GM18867 (cell line): ENCODE results near the gene ESAM.
A peak's percentile ranks its signal among the peaks of the same experiment; 100 is the strongest.

Experiments
- ATAC-seq: cut with Tn5 transposase; IDR thresholded peaks from one replicate; pipeline ENCODE4 v1.9.1; 2021; ENCODE audit warnings: mild to moderate bottlenecking, moderate library complexity; ENCODE audit not compliant: unreplicated experiment

The ESAM gene

GRCh38 chr11:124753624-124754023 lies 8.5 kb downstream of the ESAM start:
- ATAC-seq: no peak

- ATAC-seq: no peak
Measured at GRCh38 chr11:124753205-124753604, 8.9 kb downstream of the ESAM start.

GRCh38 chr11:124752471-124753102 lies 9.5 kb downstream of the ESAM start:
- ATAC-seq: no peak

- ATAC-seq: no peak
Measured at GRCh38 chr11:124751741-124752470, 10.2 kb downstream of the ESAM start, which contains the start of gene VSIG2. VSIG2 (minus strand) TSS chr11:124752255; CDS start chr11:124752137, 118 bp downstream.

- ATAC-seq: no peak
Measured at GRCh38 chr11:124751391-124751740, 10.7 kb downstream of the ESAM start.

DNA sequence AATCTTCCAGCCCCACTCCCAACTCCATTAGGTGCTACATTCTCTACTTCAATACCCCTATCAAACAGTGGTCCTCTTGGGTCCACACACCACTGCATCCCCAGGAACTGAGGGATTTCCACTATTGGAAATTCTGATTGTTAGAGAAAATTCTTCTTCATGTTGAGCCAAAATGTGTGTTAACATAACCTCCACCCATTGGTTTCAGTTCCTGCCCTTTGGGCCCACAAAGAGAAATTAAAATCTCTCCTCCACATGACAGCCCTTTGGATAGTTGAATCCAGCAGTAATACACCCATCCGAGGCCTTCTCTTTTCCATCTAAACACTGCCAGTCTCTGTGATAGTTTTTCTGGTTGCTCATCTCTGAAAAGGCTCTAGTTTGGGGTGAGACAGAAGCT lies 12.2 kb downstream of the ESAM start:
- no peak for ATAC-seq

- no peak for ATAC-seq
Measured at GRCh38 chr11:124748481-124749343, 13.4 kb downstream of the ESAM start.

GRCh38 chr11:124748100-124748418 lies 14.0 kb downstream of the ESAM start:
- no peak for ATAC-seq

DNA sequence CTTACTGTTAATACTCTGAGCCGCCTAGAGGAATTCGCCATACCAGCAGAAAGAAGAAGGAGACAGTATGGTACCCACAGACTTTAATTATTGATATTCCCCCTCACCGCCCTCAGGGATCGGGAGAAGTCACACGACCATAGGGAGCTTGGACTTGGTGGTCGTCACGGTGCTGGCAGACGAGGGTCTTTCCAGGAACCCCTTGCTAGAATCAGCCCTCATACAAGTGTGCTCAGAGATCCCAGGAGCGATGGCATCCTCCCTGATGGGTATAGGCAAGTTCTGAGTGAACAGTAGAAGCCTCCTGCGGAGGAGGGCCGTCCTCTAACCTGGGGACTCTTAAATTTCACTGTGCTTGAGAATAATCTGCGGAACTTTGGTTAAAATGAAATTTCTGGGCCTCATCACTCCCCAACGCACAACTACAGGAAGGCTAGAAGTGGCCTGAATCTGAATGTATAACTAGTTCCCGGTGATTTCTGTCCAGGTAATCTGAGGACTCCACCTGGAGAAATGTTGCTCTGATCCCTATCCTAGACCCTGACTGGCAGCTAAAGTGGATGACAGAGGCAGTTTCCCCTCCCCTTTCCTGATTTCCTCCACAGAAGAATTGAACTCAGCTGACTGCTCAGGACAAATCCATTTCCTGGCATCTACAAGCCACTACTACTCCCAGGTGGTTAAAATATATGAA lies 14.5 kb downstream of the ESAM start:
- ATAC-seq: no peak

- peak; percentile 93 for ATAC-seq
Measured at GRCh38 chr11:124746621-124747243, 15.4 kb downstream of the ESAM start.

DNA sequence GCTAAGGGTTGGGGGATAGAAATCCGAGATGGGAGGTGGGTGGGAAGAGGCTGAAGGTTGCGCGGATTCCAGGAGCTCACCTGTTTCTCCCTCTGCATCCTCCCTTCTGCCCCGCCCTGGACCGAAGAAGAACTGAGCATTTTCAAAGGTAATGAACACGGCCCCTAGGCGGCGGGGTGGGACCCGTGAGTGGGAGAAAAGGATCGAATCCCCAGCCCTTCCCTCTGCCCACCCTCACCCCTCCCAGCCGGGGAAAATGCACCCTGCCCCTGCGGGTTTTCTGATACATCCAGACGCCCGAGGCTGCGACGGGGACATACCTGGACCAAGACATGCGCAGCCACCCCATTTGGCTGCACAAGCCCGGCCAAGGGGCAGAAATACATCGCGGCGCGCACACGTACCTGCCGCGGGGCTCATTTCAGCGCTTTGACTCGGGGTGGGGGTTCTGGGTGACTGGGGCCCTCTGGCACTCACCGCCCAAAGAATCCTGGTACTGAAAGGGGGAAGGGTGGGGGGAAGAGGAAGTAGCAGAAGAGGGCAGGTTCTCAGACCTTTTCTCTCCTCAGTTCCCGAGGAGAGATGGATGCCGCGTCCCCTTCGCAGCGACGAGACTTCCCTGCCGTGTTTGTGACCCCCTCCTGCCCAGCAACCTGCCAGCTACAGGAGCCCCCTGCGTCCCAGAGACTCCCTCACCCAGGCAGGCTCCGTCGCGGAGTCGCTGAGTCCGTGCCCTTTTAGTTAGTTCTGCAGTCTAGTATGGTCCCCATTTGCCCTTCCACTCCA lies 16.1 kb downstream of the ESAM start:
- ATAC-seq: peak; percentile 22

GRCh38 chr11:124745270-124745834 lies 16.7 kb downstream of the ESAM start:
- ATAC-seq: no peak

DNA sequence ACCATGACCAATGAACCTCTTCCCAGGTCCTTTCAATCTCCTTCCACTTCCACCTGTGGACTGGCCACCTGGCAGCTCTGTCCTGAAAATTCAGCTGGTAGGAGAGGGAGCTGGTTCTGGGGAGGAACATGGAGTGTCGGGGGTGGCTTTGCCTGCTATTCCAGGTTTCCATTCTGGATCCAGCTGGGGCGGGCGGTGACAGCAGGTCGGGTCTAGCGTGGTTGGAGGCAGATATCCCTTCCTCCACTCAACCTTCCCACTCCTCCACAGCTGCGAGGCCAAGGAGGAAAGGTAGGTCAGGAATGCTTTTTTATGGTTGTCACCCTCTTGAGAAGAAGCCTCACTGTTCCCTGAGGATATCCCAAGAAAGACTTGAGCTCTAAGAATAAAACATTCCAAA lies 19.0 kb downstream of the ESAM start:
- ATAC-seq: no peak

DNA sequence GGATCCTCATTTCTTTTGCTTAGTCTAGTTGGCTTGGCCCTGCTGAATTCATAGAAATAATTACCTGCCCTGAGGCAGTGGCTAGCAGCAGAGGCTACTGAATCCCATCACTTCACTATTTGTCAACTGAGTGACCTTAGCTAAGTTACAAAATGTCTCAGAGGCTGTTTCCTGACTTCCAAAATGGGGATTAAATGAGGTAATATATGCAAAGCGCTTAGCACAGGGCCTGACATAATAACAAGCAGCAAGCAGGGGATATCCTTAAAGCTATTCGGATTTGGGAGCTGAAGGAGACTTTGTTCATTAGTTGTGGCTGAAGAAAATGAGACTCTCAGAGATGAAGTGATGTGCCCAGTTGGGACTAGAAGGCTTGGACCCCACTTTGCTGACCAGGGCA lies 19.5 kb downstream of the ESAM start:
- no peak for ATAC-seq

- peak; percentile 38 for ATAC-seq
Measured at GRCh38 chr11:124740277-124740882, 21.7 kb downstream of the ESAM start.

- peak; percentile 99 for ATAC-seq
Measured at GRCh38 chr11:124739479-124740276, 22.4 kb downstream of the ESAM start, which contains the start of gene NRGN. NRGN (plus strand) TSS chr11:124739942; CDS start chr11:124740085, 143 bp downstream.

GRCh38 chr11:124738713-124739478 lies 23.2 kb downstream of the ESAM start:
- ATAC-seq: no peak
